Activated T-helper 17 cell treated with anti-CD3 and anti-CD28 coated beads, Interleukin-2, amount 50 U/mL, for 72 hours (primary cell): ENCODE data around the gene LRRC4C. TPM values are rescaled to one million over a fixed set of nuclear protein-coding genes. Genes with fewer than 3 reads are reported as not detected.

Experiments used
- ATAC-seq: fragments of 150-1000 bp; cut with Tn5 transposase; replicated peaks from 2 replicates; pipeline ENCODE4 v1.10.0; 2021; ENCODE audit warnings: mild to moderate bottlenecking, moderate library complexity
- H3K27ac Mint-ChIP-seq: one replicate; pipeline ENCODE4 v1.8.0; 2022; ENCODE audit warnings: mixed read lengths
- H3K27me3 Mint-ChIP-seq: one replicate; pipeline ENCODE4 v1.8.0; 2022; ENCODE audit warnings: mixed read lengths
- H3K36me3 Mint-ChIP-seq: one replicate; pipeline ENCODE4 v1.8.0; 2022; ENCODE audit warnings: low read depth, mild to moderate bottlenecking, mixed read lengths
- H3K4me1 Mint-ChIP-seq: one replicate; pipeline ENCODE4 v1.8.0; 2022; ENCODE audit warnings: mixed read lengths
- H3K4me3 Mint-ChIP-seq: one replicate; pipeline ENCODE4 v1.8.0; 2022; ENCODE audit warnings: mild to moderate bottlenecking, mixed read lengths
- H3K9me3 Mint-ChIP-seq: one replicate; pipeline ENCODE4 v1.8.0; 2022; ENCODE audit warnings: mixed read lengths
- total RNA-seq, 2 donors: library from RNA; stranded (reverse); gene quantifications; one replicate each; pipeline ENCODE4 v1.2.3, GENCODE V29; 2022

LRRC4C gene
- total RNA-seq, 2 donors from 2014 or later = not detected

DNA sequence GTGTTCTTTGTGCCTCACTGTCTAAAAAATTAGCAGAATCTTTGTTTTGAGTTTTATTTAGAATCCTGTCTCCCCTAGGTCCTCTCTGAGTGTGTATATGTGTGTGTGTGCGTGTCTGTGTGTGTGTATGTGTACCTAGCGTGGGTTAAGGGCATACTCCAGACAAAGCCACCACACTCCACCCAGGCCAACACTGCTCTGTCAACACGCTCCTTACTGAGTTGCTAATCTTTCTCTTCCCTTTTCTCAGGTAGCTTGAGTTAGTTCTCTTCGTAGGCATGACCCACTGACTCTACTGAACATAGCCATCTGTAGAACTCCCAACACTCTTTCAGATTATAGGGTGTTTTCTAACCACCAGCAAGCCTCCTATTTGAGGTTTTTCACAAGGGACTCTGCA lies 131.1 kb downstream of the LRRC4C start:
- H3K36me3 Mint-ChIP-seq = no peaks in the 10 kb centered on the region
- no peak overlapping the region for H3K27ac Mint-ChIP-seq
- H3K27me3 Mint-ChIP-seq = no peaks in the 10 kb centered on the region
- no peaks in the 10 kb centered on the region for H3K4me1 Mint-ChIP-seq
- ATAC-seq = no peak
- no peak overlapping the region for H3K4me3 Mint-ChIP-seq
- peaks cover 20% of the 10 kb centered on the region for H3K9me3 Mint-ChIP-seq

- Mint-ChIP-seq H3K9me3 (peaks cover 13% of the 10 kb centered on the region), H3K36me3 (no peaks in the 10 kb centered on the region), H3K4me1 (no peaks in the 10 kb centered on the region), H3K27ac (no peak overlapping the region), H3K27me3 (no peaks in the 10 kb centered on the region), H3K4me3 (no peak overlapping the region)
- no peak for ATAC-seq
Observed at GRCh38 chr11:41323446-41323845, 136.0 kb downstream of the LRRC4C start.

- H3K4me3 Mint-ChIP-seq = no peak overlapping the region
- no peaks in the 10 kb centered on the region for H3K27me3 Mint-ChIP-seq
- ATAC-seq = no peak
- H3K36me3 Mint-ChIP-seq = no peaks in the 10 kb centered on the region
- H3K4me1 Mint-ChIP-seq = no peaks in the 10 kb centered on the region
- H3K27ac Mint-ChIP-seq = no peak overlapping the region
- peaks cover 12% of the 10 kb centered on the region for H3K9me3 Mint-ChIP-seq
Observed at GRCh38 chr11:41320653-41321052, 138.8 kb downstream of the LRRC4C start.

GRCh38 chr11:41320238-41320637 lies 139.2 kb downstream of the LRRC4C start:
- ATAC-seq = no peak
- no peak overlapping the region for H3K4me3 Mint-ChIP-seq
- H3K4me1 Mint-ChIP-seq = no peaks in the 10 kb centered on the region
- no peak overlapping the region for H3K27ac Mint-ChIP-seq
- H3K9me3 Mint-ChIP-seq = peaks cover 12% of the 10 kb centered on the region
- H3K27me3 Mint-ChIP-seq = no peaks in the 10 kb centered on the region
- H3K36me3 Mint-ChIP-seq = no peaks in the 10 kb centered on the region

- no peaks in the 10 kb centered on the region for H3K4me1 Mint-ChIP-seq
- peaks cover 15% of the 10 kb centered on the region for H3K9me3 Mint-ChIP-seq
- no peak for ATAC-seq
- no peaks in the 10 kb centered on the region for H3K36me3 Mint-ChIP-seq
- no peak overlapping the region for H3K4me3 Mint-ChIP-seq
- H3K27me3 Mint-ChIP-seq = no peaks in the 10 kb centered on the region
- no peak overlapping the region for H3K27ac Mint-ChIP-seq
Observed at GRCh38 chr11:41319434-41319833, 140.0 kb downstream of the LRRC4C start.

- Mint-ChIP-seq H3K27me3 (no peaks in the 10 kb centered on the region), H3K4me3 (no peak overlapping the region), H3K9me3 (peaks cover 11% of the 10 kb centered on the region), H3K4me1 (no peaks in the 10 kb centered on the region), H3K36me3 (no peaks in the 10 kb centered on the region), H3K27ac (no peak overlapping the region)
- no peak for ATAC-seq
Observed at GRCh38 chr11:41316751-41317150, 142.7 kb downstream of the LRRC4C start.

DNA sequence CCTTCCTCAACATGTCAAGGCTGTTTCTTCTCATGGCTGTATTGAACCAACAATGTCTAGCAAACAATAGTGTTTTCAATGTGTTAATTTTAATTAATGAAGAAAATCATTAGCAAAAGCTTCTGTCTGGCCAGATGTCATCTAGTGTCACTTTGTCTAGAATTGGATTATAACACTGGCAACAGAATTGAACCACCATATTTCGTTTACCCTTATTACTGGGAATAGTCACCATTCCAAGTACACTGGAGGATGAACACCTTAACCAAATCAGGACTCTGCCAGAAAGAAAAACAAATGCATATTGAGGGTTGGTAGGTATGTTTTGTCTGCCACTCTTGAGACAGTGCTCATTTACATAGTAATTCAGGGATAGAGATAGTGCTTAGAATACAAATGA lies 146.2 kb downstream of the LRRC4C start:
- Mint-ChIP-seq H3K27me3 (no peaks in the 10 kb centered on the region), H3K36me3 (no peaks in the 10 kb centered on the region), H3K4me1 (no peaks in the 10 kb centered on the region), H3K9me3 (peaks cover 5% of the 10 kb centered on the region), H3K27ac (no peak overlapping the region), H3K4me3 (no peak overlapping the region)
- ATAC-seq = no peak

DNA sequence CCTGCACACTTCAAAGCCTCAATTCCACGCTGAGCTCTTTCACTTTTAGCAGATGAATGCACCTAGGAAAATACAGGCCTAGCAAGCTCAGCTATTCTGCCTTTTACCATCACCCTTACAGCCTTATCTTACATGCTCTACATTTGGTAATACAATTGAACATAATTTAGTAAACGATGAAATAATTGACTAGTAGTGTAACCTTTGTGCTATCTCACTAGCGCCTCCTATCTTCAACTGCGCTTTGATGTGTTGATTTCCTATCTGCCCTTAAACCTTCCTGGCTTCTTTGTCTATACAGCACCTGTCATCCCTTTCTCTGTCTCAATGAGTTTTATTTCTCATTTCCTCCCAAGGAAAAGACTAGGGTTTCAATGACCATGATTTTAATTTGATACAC lies 149.7 kb downstream of the LRRC4C start:
- Mint-ChIP-seq H3K27me3 (no peaks in the 10 kb centered on the region), H3K27ac (no peak overlapping the region), H3K4me3 (no peak overlapping the region), H3K4me1 (no peaks in the 10 kb centered on the region), H3K9me3 (peaks cover 3% of the 10 kb centered on the region), H3K36me3 (no peaks in the 10 kb centered on the region)
- no peak for ATAC-seq

DNA sequence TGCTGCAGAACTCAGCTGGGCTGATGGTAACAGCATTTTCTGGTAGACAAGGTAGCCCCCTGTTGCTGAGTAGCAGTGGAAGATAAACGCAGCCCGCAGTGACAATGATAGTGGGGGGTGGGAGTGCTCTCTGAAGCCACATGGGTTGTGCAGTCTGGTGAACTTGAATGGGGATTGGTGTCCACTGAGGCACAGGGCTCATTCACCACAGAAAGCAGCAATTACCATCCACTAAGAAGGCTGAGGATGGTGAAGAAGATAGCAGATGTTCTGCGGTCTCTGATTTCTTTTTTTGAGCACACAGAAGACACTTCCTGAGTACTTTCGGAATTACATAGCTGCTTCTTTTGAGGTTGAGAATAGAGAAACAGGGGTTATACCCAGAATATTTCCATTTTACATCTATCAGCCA lies 150.3 kb downstream of the LRRC4C start:
- Mint-ChIP-seq H3K27ac (no peak overlapping the region), H3K4me1 (no peaks in the 10 kb centered on the region), H3K4me3 (no peak overlapping the region), H3K9me3 (peaks cover 3% of the 10 kb centered on the region), H3K27me3 (no peaks in the 10 kb centered on the region), H3K36me3 (no peaks in the 10 kb centered on the region)
- ATAC-seq = no peak

GRCh38 chr11:41308286-41308685 lies 151.2 kb downstream of the LRRC4C start:
- peaks cover 3% of the 10 kb centered on the region for H3K9me3 Mint-ChIP-seq
- no peak overlapping the region for H3K4me3 Mint-ChIP-seq
- no peak overlapping the region for H3K27ac Mint-ChIP-seq
- H3K4me1 Mint-ChIP-seq = no peaks in the 10 kb centered on the region
- no peak for ATAC-seq
- H3K27me3 Mint-ChIP-seq = no peaks in the 10 kb centered on the region
- H3K36me3 Mint-ChIP-seq = no peaks in the 10 kb centered on the region

DNA sequence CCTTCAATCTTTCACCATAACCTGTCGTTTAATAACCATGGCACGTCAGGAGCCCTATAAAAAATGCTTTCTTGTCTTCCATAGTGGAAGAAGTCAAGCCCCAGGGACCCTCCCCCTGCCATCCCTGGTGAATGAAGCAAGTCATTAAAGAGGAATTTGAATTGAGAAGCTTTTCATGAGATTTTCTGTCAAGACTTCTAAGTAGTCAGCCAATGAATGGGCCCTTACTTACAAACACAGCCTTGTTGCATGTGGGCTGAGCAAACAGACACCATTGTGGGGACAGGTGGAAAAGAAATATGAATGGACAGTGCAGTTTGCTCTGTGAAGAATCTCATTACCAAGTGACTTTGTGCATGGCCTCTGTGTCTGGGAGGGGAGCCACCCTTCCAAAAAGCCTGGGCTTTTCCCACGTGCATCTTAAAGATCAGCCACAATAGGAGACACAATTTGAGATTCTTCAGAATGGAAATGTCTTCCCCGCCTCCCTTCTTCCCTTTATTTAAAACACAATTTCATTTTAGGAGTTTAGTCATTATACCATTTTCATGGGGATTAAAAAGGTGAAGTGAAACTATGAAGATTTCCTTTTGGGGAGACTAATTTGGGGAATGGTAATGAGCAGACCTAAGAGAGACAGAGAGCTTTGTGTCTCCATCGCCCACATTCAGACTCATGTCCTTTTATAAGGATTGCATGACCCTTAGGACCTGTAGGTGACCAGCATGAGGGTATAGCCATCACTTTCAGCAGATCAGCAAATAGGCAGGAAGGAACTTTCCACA lies 152.0 kb downstream of the LRRC4C start:
- no peaks in the 10 kb centered on the region for H3K36me3 Mint-ChIP-seq
- no peak overlapping the region for H3K4me3 Mint-ChIP-seq
- no peak overlapping the region for H3K27ac Mint-ChIP-seq
- no peaks in the 10 kb centered on the region for H3K4me1 Mint-ChIP-seq
- H3K27me3 Mint-ChIP-seq = no peaks in the 10 kb centered on the region
- no peak for ATAC-seq
- H3K9me3 Mint-ChIP-seq = peaks cover 3% of the 10 kb centered on the region

DNA sequence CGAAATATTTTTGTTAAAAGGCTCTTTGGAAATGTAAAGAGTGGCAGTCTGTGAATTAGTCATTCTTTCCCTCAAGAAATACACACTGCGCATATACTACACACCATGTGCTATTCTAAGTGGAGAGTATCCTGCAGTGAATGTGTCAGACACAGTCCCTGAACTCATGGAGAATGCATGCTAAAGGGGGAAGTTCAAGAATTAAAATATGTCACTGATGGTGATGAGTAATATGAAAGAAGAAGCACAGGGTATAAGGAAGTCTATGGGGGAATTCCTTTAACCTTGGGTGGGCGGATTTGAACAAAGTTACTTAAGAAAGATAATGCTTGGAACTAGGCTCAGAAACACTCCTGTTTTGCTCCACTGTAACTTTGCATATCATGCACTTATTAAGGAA lies 153.0 kb downstream of the LRRC4C start:
- Mint-ChIP-seq H3K4me3 (no peak overlapping the region), H3K36me3 (no peaks in the 10 kb centered on the region), H3K27ac (no peak overlapping the region), H3K27me3 (no peaks in the 10 kb centered on the region), H3K9me3 (peaks cover 3% of the 10 kb centered on the region), H3K4me1 (no peaks in the 10 kb centered on the region)
- no peak for ATAC-seq

DNA sequence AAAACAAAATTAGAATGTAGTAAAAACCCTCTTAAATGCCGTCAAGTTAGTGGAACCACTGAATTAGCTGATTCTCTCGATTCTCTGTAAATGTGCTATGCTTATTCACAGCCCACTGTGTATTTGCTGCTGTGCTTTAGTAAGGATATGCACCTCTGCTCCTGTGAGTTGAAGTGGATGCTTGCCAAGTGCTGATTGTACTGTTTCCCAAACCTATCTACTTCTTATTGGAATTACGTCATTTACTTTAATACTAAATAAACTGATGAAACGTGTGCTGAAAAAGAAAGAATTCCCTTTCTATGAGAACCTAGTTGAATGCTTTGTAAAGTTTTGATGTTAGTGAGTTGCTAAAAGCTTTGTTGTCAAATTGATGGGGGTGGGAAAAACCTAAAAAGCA lies 158.4 kb downstream of the LRRC4C start:
- H3K9me3 Mint-ChIP-seq = no peaks in the 10 kb centered on the region
- H3K27me3 Mint-ChIP-seq = no peaks in the 10 kb centered on the region
- no peak overlapping the region for H3K4me3 Mint-ChIP-seq
- no peaks in the 10 kb centered on the region for H3K4me1 Mint-ChIP-seq
- ATAC-seq = no peak
- no peaks in the 10 kb centered on the region for H3K36me3 Mint-ChIP-seq
- no peak overlapping the region for H3K27ac Mint-ChIP-seq

DNA sequence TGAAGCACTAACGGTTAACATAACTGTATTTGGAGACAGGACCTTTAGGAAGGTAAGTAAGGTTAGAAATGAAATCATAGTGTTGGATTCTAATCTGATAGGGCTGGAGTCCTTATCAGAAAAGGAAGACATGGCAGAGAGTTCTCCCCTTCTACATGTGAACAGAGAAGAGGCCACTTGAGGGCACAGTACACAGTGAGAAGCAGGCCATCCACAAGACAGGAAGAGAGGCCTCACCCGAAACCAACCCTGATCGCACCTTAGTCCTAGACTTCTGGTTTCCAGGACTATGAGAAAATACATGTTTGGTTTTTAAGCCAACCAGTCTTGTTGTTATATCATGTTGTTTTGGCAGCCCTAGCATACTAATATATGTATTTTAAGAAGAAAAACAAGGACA lies 170.0 kb downstream of the LRRC4C start:
- H3K4me3 Mint-ChIP-seq = no peak overlapping the region
- H3K36me3 Mint-ChIP-seq = no peaks in the 10 kb centered on the region
- H3K9me3 Mint-ChIP-seq = peaks cover 7% of the 10 kb centered on the region
- H3K4me1 Mint-ChIP-seq = no peaks in the 10 kb centered on the region
- H3K27me3 Mint-ChIP-seq = no peaks in the 10 kb centered on the region
- ATAC-seq = no peak
- no peak overlapping the region for H3K27ac Mint-ChIP-seq

- H3K27ac Mint-ChIP-seq = no peak overlapping the region
- peaks cover 7% of the 10 kb centered on the region for H3K9me3 Mint-ChIP-seq
- H3K4me3 Mint-ChIP-seq = no peak overlapping the region
- no peak for ATAC-seq
- no peaks in the 10 kb centered on the region for H3K4me1 Mint-ChIP-seq
- H3K27me3 Mint-ChIP-seq = no peaks in the 10 kb centered on the region
- no peaks in the 10 kb centered on the region for H3K36me3 Mint-ChIP-seq
Observed at GRCh38 chr11:41286751-41287150, 172.7 kb downstream of the LRRC4C start.

GRCh38 chr11:41284354-41284753 lies 175.1 kb downstream of the LRRC4C start:
- H3K4me1 Mint-ChIP-seq = no peaks in the 10 kb centered on the region

More at GRCh38 chr11:41284354-41284753, 175.1 kb downstream of the LRRC4C start:
- no peak for ATAC-seq
- Mint-ChIP-seq H3K36me3 (no peaks in the 10 kb centered on the region), H3K9me3 (peaks cover 12% of the 10 kb centered on the region), H3K4me3 (no peak overlapping the region), H3K27me3 (no peaks in the 10 kb centered on the region), H3K27ac (no peak overlapping the region)
